RWPE2 (cell line): Measurements from ENCODE around the gene USP49.

Experiments
- ATAC-seq: fragments of 200-7000 bp; cut with Tn5 transposase; 3 replicates; pipeline ENCODE4 v1.9.1; 2021; ENCODE audit warnings: low read depth
- DNase-seq: peaks from one replicate; pipeline ENCODE4 v3.0.0-alpha.2; 2020; ENCODE audit warnings: low spot score
- H3K27ac ChIP-seq: fragments of 450-650 bp; 2 replicates; pipeline ENCODE4 v1.5.1; 2017; ENCODE audit warnings: mild to moderate bottlenecking; ENCODE audit not compliant: poor library complexity, severe bottlenecking
- H3K27me3 ChIP-seq: fragments of 250-450 bp; sonication (Bioruptor Pico); 2 replicates; pipeline ENCODE4 v1.5.1; 2021; ENCODE audit warnings: mild to moderate bottlenecking, moderate library complexity; ENCODE audit not compliant: insufficient read depth, poor library complexity, severe bottlenecking
- H3K36me3 ChIP-seq: fragments of 250-450 bp; sonication (Bioruptor Pico); 2 replicates; pipeline ENCODE4 v1.5.1; 2020; ENCODE audit warnings: low read depth, mild to moderate bottlenecking, moderate library complexity
- H3K4me1 ChIP-seq: fragments of 250-450 bp; sonication (Bioruptor Pico); 2 replicates; pipeline ENCODE4 v1.5.1; 2021; ENCODE audit warnings: mild to moderate bottlenecking, moderate library complexity; ENCODE audit not compliant: insufficient read depth, poor library complexity, severe bottlenecking
- H3K4me3 ChIP-seq: fragments of 250-450 bp; sonication (Bioruptor Pico); 2 replicates; pipeline ENCODE4 v1.5.1; 2021; ENCODE audit warnings: mild to moderate bottlenecking, moderate library complexity; ENCODE audit not compliant: severe bottlenecking
- H3K9me3 ChIP-seq: fragments of 250-450 bp; sonication (Bioruptor Pico); 2 replicates; pipeline ENCODE4 v1.5.1; 2021; ENCODE audit warnings: mild to moderate bottlenecking, moderate library complexity; ENCODE audit not compliant: severe bottlenecking
- CTCF ChIP-seq: fragments of 450-650 bp; IDR thresholded peaks from one replicate; pipeline ENCODE4 v1.5.1; 2017; ENCODE audit warnings: mild to moderate bottlenecking, moderate library complexity; ENCODE audit not compliant: poor library complexity, severe bottlenecking

USP49 gene

GRCh38 chr6:41748542-41748941 lies 146.6 kb downstream of the USP49 start:
- Histone ChIP-seq H3K4me1 (peaks cover 3% of the 10 kb centered on the region), H3K4me3 (no peak overlapping the region), H3K27ac (no peak overlapping the region), H3K36me3 (no peaks in the 10 kb centered on the region), H3K9me3 (no peaks in the 10 kb centered on the region), H3K27me3 (no peaks in the 10 kb centered on the region)
- DNase-seq (no peak), ATAC-seq (no peak)
- no peak for TF ChIP-seq CTCF

- Histone ChIP-seq H3K36me3 (no peaks in the 10 kb centered on the region), H3K27me3 (no peaks in the 10 kb centered on the region), H3K9me3 (no peaks in the 10 kb centered on the region), H3K4me3 (no peak overlapping the region), H3K27ac (no peak overlapping the region), H3K4me1 (peaks cover 3% of the 10 kb centered on the region)
- TF ChIP-seq CTCF = no peak
- no peak for DNase-seq
- no peak for ATAC-seq
Observed at GRCh38 chr6:41748102-41748477, 147.1 kb downstream of the USP49 start.

GRCh38 chr6:41747256-41748101 lies 147.7 kb downstream of the USP49 start, which contains the start of gene PGC:
Gene PGC, minus strand, starts transcription at chr6:41747397. Its CDS starts 63 bp downstream, at chr6:41747334.
- Histone ChIP-seq H3K9me3 (no peaks in the 10 kb centered on the region), H3K27me3 (no peaks in the 10 kb centered on the region), H3K36me3 (no peaks in the 10 kb centered on the region), H3K27ac (no peak within 1 kb of the TSS), H3K4me3 (no peak within 1 kb of the TSS), H3K4me1 (peaks cover 3% of the 10 kb centered on the region)
- peak; percentile 61 for ATAC-seq
- DNase-seq = no peak
- TF ChIP-seq CTCF = no peak

GRCh38 chr6:41746107-41746506 lies 149.1 kb downstream of the USP49 start:
- H3K4me3 ChIP-seq = no peak overlapping the region
- peaks cover 11% of the 10 kb centered on the region for H3K4me1 ChIP-seq
- H3K27me3 ChIP-seq = no peaks in the 10 kb centered on the region
- no peaks in the 10 kb centered on the region for H3K9me3 ChIP-seq
- ATAC-seq = no peak
- no peaks in the 10 kb centered on the region for H3K36me3 ChIP-seq
- no peak overlapping the region for H3K27ac ChIP-seq
- no peak for TF ChIP-seq CTCF
- DNase-seq = no peak

GRCh38 chr6:41744236-41744787 lies 150.9 kb downstream of the USP49 start:
- H3K27ac ChIP-seq = no peak overlapping the region

More at GRCh38 chr6:41744236-41744787, 150.9 kb downstream of the USP49 start:
- ATAC-seq = no peak
- Histone ChIP-seq H3K36me3 (no peaks in the 10 kb centered on the region), H3K4me1 (peaks cover 11% of the 10 kb centered on the region), H3K9me3 (no peaks in the 10 kb centered on the region), H3K27me3 (no peaks in the 10 kb centered on the region), H3K4me3 (no peak overlapping the region)
- TF ChIP-seq CTCF = no peak
- no peak for DNase-seq
